Astrocyte (in vitro differentiated cells and primary cell): ENCODE data around the gene GRIP1.

Source experiments
- CTCF ChIP-seq: IDR thresholded peaks from 2 replicates; pipeline ENCODE4 v1.5.1; 2011; ENCODE audit warnings: low read depth, mild to moderate bottlenecking, inconsistent platforms, low read length, moderate library complexity; ENCODE audit not compliant: insufficient read depth
- EZH2 ChIP-seq: IDR thresholded peaks from 2 replicates; pipeline ENCODE4 v1.6.1; 2012; ENCODE audit warnings: mild to moderate bottlenecking, low read length, inconsistent platforms; ENCODE audit not compliant: insufficient read depth

- TF ChIP-seq CTCF, result no peak
- TF ChIP-seq EZH2, result no peak
Observed at GRCh38 chr12:66662179-66662578, 16.7 kb downstream of the GRIP1 start.
